GM13976 (cell line): ENCODE measurements around the gene SH2D3C.

ENCODE experiments used
- DNase-seq: peaks from one replicate; pipeline ENCODE4 v3.0.0; 2012; ENCODE audit warnings: low spot score
- CTCF ChIP-seq: IDR thresholded peaks from 2 replicates; pipeline ENCODE4 v1.5.1; 2012; ENCODE audit warnings: borderline replicate concordance, mild to moderate bottlenecking; ENCODE audit not compliant: insufficient read depth; ENCODE audit errors: extremely low read depth, missing control alignments, control extremely low read depth
- in situ Hi-C: fragments of 300-500 bp; cut with MboI; formaldehyde crosslinking; loops from one replicate; pipeline ENCODE4 v1.12.0; 2022; ENCODE audit warnings: low sequenced_read_pairs, mixed read lengths, inconsistent platforms; ENCODE audit not compliant: unreplicated experiment

SH2D3C gene

DNA sequence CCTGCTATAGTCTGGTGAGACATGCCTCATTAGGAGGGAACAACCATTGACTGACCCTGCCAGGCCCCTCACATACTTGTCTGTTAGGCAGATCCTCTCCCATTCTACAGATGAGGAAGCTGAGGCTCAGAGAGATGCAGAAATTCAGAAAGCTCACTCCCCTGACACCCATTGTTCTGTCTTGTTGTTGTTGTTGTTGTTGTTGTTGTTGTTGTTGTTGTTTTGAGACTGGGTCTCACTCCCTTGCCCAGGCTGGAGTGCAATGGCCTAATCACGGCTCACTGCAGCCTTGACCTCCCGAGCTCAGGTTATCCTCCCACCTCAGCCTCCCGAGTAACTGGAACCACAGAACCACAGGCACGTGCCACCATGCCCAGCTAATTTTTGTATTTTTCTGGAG, 84.8 kb downstream of the SH2D3C start:
- TF ChIP-seq CTCF: no peak
- DNase-seq: no peak
- in situ Hi-C loops: no loop called here

- in situ Hi-C loops: no loop called here
- DNase-seq: no peak
Observed at GRCh38 chr9:127693143-127693542, 85.3 kb downstream of the SH2D3C start.

DNA sequence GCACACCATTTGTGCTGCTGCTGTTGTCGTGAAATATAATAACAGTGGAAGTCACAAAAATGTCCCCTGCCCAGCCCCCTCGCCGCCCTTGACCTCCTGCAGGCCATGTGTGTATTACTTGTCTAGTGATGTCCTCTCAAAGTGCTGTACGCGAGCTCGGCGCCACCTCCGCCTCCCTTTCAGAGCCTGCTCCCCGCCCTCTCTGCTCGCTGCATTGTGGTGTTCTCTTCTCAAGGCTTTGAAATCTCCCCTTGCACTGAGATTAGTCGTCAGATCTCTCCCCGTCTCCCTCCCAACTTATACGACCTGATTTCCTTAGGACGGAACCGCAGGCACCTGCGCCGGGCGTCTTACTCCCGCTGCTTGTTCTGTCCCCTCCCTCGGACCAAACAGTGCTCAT, 86.4 kb downstream of the SH2D3C start:
- in situ Hi-C loops: no loop called here
- DNase-seq: no peak
- TF ChIP-seq CTCF: no peak

More at GRCh38 chr9:127693143-127693542, 85.3 kb downstream of the SH2D3C start:
- no peak for TF ChIP-seq CTCF

GRCh38 chr9:127690735-127691134, 87.7 kb downstream of the SH2D3C start:
- in situ Hi-C loops: no loop called here
- DNase-seq: no peak
- no peak for TF ChIP-seq CTCF

DNA sequence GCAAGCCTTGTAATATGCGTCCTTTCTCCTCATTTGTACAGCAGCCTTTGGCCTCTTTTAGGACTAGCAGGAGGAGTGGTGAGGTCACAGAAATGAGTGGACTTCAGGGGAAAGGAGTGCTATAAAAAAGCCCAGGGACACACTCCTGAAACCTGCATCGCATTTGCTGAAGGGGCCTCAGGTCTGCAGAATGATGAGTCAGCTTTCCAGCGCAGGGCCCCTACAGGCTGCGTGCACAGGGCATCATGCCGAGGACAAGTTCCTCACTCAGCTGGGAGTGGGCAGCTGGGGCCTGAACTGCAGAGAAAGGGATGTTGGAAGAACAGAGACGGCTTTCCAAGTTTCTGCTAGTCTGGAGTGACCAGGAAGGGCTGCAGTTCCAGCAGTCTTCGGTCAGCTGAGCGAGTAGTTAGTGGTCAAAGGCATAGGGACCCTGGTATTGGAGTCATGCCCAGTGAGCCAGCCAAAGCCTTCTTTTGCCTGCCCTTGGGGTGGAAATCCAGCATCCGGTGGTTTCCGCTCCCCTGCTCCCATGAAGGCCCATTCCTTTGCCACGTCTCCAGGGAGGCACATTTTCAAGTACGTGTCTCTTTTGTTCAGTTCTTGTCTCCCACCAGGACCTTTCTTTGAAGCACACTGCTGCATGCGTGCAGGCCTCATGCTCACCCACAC, 89.0 kb downstream of the SH2D3C start:
- in situ Hi-C loops: no loop called here
- DNase-seq: no peak
- TF ChIP-seq CTCF: no peak
